Parathyroid adenoma (tissue), 2 donors: ENCODE data around the gene DMAC2.
A peak's percentile ranks its signal among the peaks of the same experiment; 100 is the strongest.
"Not testable (repeated sequence)": the region's sequence is repeated elsewhere in the genome, so short reads cannot be mapped to it uniquely, and the experiment has no call there.

Experiments used
- H2AFZ ChIP-seq: fragments of 300-600 bp; sonication (generic); one replicate; pipeline ENCODE4 v1.7.0; 2017; ENCODE audit warnings: antibody characterized with exemption, mild to moderate bottlenecking
- H3K27ac ChIP-seq: fragments of 300-600 bp; sonication (generic); one replicate; pipeline ENCODE4 v1.7.0; 2017
- H3K27me3 ChIP-seq: fragments of 300-600 bp; sonication (generic); one replicate; pipeline ENCODE4 v1.7.0; 2017; ENCODE audit warnings: low read length; ENCODE audit not compliant: control insufficient read depth, insufficient read depth
- H3K36me3 ChIP-seq: fragments of 300-600 bp; sonication (generic); one replicate; pipeline ENCODE4 v1.7.0; 2017; ENCODE audit warnings: low read length; ENCODE audit not compliant: control insufficient read depth, insufficient read depth
- H3K4me1 ChIP-seq: fragments of 300-600 bp; sonication (generic); one replicate; pipeline ENCODE4 v1.7.0; 2017; ENCODE audit warnings: control low read depth
- H3K4me2 ChIP-seq: fragments of 300-600 bp; sonication (generic); one replicate; pipeline ENCODE4 v1.7.0; 2017; ENCODE audit warnings: low read length
- H3K4me3 ChIP-seq: fragments of 300-600 bp; sonication (generic); one replicate; pipeline ENCODE4 v1.7.0; 2017; ENCODE audit warnings: low read depth, low read length
- H3K79me2 ChIP-seq: fragments of 300-600 bp; sonication (generic); one replicate; pipeline ENCODE4 v1.7.0; 2017; ENCODE audit warnings: control low read depth
- H3K9ac ChIP-seq: fragments of 300-600 bp; sonication (generic); one replicate; pipeline ENCODE4 v1.7.0; 2017; ENCODE audit warnings: mild to moderate bottlenecking
- H3K9me3 ChIP-seq: fragments of 300-600 bp; sonication (generic); one replicate; pipeline ENCODE4 v1.7.0; 2017; ENCODE audit warnings: low read length; ENCODE audit not compliant: control insufficient read depth
- CTCF ChIP-seq: fragments of 300-600 bp; sonication (generic); IDR thresholded peaks from one replicate; pipeline ENCODE4 v1.7.0; 2017; ENCODE audit warnings: antibody characterized with exemption, mild to moderate bottlenecking
- donor health status: primary hyperparathyroidism.

DMAC2 gene

GRCh38 chr19:41435936-41436673 is 3.6 kb downstream of the DMAC2 start:
- no peaks in the 10 kb centered on the region for H3K9me3 ChIP-seq
- no peak overlapping the region for H3K4me3 ChIP-seq
- peaks cover 3% of the 10 kb centered on the region for H3K4me1 ChIP-seq
- no peak overlapping the region for H3K9ac ChIP-seq
- H3K79me2 ChIP-seq = no peaks in the 10 kb centered on the region
- no peak overlapping the region for H3K27ac ChIP-seq
- H3K4me2 ChIP-seq = no peak overlapping the region
- no peak overlapping the region for H2AFZ ChIP-seq
- H3K36me3 ChIP-seq = no peaks in the 10 kb centered on the region
- no peak for TF ChIP-seq CTCF
- H3K27me3 ChIP-seq = no peaks in the 10 kb centered on the region

- not testable (repeated sequence) for H3K36me3 ChIP-seq, H2AFZ ChIP-seq, H3K4me3 ChIP-seq, H3K9ac ChIP-seq, H3K9me3 ChIP-seq, H3K4me1 ChIP-seq, H3K79me2 ChIP-seq, H3K4me2 ChIP-seq, H3K27ac ChIP-seq, H3K27me3 ChIP-seq
These were observed 4.3 kb downstream of the DMAC2 start for GRCh38 chr19:41435376-41435775.

GRCh38 chr19:41434450-41434849 is 5.3 kb downstream of the DMAC2 start:
- Histone ChIP-seq H3K36me3 (no peaks in the 10 kb centered on the region), H3K4me3 (no peak overlapping the region), H3K4me1 (peaks cover 4% of the 10 kb centered on the region), H3K27me3 (no peaks in the 10 kb centered on the region), H3K9ac (no peak overlapping the region), H2AFZ (no peak overlapping the region), H3K79me2 (no peaks in the 10 kb centered on the region), H3K27ac (no peak overlapping the region), H3K9me3 (no peaks in the 10 kb centered on the region), H3K4me2 (no peak overlapping the region)
- TF ChIP-seq CTCF = no peak

- no peaks in the 10 kb centered on the region for H3K9me3 ChIP-seq
- no peak overlapping the region for H3K4me2 ChIP-seq
- no peak overlapping the region for H2AFZ ChIP-seq
- H3K4me3 ChIP-seq = no peak overlapping the region
- H3K9ac ChIP-seq = no peak overlapping the region
- no peaks in the 10 kb centered on the region for H3K79me2 ChIP-seq
- no peaks in the 10 kb centered on the region for H3K27me3 ChIP-seq
- TF ChIP-seq CTCF = no peak
- H3K4me1 ChIP-seq = peaks cover 9% of the 10 kb centered on the region
- no peak overlapping the region for H3K27ac ChIP-seq
- no peaks in the 10 kb centered on the region for H3K36me3 ChIP-seq
These were observed 6.5 kb downstream of the DMAC2 start for GRCh38 chr19:41433171-41433570.

- no peaks in the 10 kb centered on the region for H3K27me3 ChIP-seq
- peak overlapping the region; percentile 1 for H3K4me3 ChIP-seq
- peaks cover 14% of the 10 kb centered on the region for H3K4me1 ChIP-seq
- no peak overlapping the region for H3K9ac ChIP-seq
- no peak overlapping the region for H3K27ac ChIP-seq
- no peaks in the 10 kb centered on the region for H3K36me3 ChIP-seq
- TF ChIP-seq CTCF = peak; percentile 66
- H3K79me2 ChIP-seq = no peaks in the 10 kb centered on the region
- H2AFZ ChIP-seq = no peak overlapping the region
- no peaks in the 10 kb centered on the region for H3K9me3 ChIP-seq
- H3K4me2 ChIP-seq = no peak overlapping the region
These were observed 8.0 kb downstream of the DMAC2 start for GRCh38 chr19:41431426-41432386.
